ENCODE results near the gene ETV3. TPM values are rescaled to one million over a fixed set of nuclear protein-coding genes. Genes with fewer than 3 reads are reported as not detected.

ETV3 gene
- total RNA-seq, 2 donors from 2014 or later: 26.9 to 40.6 TPM

DNA sequence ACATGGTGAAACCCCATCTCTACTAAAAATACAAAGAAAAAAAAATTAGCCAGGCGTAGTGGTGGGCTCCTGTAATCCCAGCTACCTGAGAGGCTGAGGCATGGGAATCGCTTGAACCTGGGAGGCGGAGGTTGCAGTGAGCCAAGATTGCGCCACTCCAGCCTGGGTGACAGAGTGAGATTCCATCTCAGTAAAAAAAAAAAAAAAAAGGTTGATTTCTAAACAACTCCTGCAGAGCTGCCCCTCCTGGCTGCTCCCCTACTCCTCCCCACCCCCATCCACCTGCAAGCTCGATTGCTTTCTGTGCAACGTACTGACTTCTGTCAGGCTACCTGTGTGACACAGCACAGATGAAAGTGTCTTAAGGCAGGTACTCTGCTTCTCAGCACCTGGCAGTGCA lies 51.9 kb downstream of the ETV3 start:
- TF ChIP-seq, protein P1, sequence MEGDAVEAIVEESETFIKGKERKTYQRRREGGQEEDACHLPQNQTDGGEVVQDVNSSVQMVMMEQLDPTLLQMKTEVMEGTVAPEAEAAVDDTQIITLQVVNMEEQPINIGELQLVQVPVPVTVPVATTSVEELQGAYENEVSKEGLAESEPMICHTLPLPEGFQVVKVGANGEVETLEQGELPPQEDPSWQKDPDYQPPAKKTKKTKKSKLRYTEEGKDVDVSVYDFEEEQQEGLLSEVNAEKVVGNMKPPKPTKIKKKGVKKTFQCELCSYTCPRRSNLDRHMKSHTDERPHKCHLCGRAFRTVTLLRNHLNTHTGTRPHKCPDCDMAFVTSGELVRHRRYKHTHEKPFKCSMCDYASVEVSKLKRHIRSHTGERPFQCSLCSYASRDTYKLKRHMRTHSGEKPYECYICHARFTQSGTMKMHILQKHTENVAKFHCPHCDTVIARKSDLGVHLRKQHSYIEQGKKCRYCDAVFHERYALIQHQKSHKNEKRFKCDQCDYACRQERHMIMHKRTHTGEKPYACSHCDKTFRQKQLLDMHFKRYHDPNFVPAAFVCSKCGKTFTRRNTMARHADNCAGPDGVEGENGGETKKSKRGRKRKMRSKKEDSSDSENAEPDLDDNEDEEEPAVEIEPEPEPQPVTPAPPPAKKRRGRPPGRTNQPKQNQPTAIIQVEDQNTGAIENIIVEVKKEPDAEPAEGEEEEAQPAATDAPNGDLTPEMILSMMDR (conservative IDR thresholded peaks at IDR 0.05): no peak

DNA sequence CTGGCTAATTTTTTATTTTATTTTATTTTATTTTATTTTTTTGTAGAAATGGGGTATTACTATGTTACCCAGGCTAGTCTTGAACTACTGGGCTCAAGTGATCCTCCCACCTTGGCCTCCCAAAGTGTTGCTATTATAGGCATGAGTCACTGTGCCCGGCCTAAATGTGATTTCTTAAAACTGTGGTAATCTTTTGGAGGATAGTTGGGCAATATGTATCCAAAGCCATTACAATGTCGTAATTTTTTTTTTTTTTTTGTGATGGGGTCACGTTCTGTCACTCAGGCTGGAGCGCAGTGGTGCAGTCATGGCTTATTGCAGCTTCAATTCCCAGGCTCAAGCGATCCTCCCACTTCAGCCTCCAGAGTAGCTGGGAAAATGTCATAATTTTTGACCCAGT lies 52.8 kb downstream of the ETV3 start:
- Histone ChIP-seq H3K9ac (ENCODE audit: extremely low read depth, low read length, poor library complexity, severe bottlenecking) (no peak overlapping the region), H3K27me3 (ENCODE audit: control insufficient read depth, insufficient read depth, low read length, poor library complexity, severe bottlenecking) (no peaks in the 10 kb centered on the region), H3K4me3 (ENCODE audit: low read length) (no peak overlapping the region), H3K4me1 (ENCODE audit: control insufficient read depth, insufficient read depth, low read length) (no peaks in the 10 kb centered on the region), H3K9me3 (ENCODE audit: control insufficient read depth, low read length) (no peaks in the 10 kb centered on the region), H3K36me3 (ENCODE audit: control insufficient read depth, insufficient read depth, low read length) (no peaks in the 10 kb centered on the region), H3K27ac (ENCODE audit: low read depth, low read length) (no peak overlapping the region)
- H3K27me3 Mint-ChIP-seq (ENCODE audit: insufficient read depth): peaks cover 2% of the 10 kb centered on the region
- H3K27ac Mint-ChIP-seq: no peak overlapping the region
- DNase-seq: no peak
- H3K9me3 Mint-ChIP-seq: no peaks in the 10 kb centered on the region
- no peak overlapping the region for H3K4me3 Mint-ChIP-seq
- H3K36me3 Mint-ChIP-seq (ENCODE audit: low read depth): no peaks in the 10 kb centered on the region
- WGBS, 2 experiments (ENCODE audit: insufficient coverage in 1 of 2, insufficient read length in 1 of 2): 90 to 94% methylated on average over 2 to 5 of the region's 5 CpGs
- TF ChIP-seq, protein P1 (conservative IDR thresholded peaks at IDR 0.05): no peak
- H3K4me1 Mint-ChIP-seq: peaks cover 9% of the 10 kb centered on the region

More for the DNA sequence above, 51.9 kb downstream of the ETV3 start:
- H3K27me3 Mint-ChIP-seq (ENCODE audit: insufficient read depth): peaks cover 2% of the 10 kb centered on the region
- WGBS, 2 experiments (ENCODE audit: insufficient coverage in 1 of 2, insufficient read length in 1 of 2): 81 to 100% methylated on average over 3 to 6 of the region's 6 CpGs
- no peak for DNase-seq
- H3K27me3 ChIP-seq (ENCODE audit: control insufficient read depth, insufficient read depth, low read length, poor library complexity, severe bottlenecking): no peaks in the 10 kb centered on the region
- no peak overlapping the region for H3K4me3 ChIP-seq (ENCODE audit: low read length)
- H3K4me3 Mint-ChIP-seq: no peak overlapping the region
- no peaks in the 10 kb centered on the region for H3K36me3 ChIP-seq (ENCODE audit: control insufficient read depth, insufficient read depth, low read length)
- H3K36me3 Mint-ChIP-seq (ENCODE audit: low read depth): no peaks in the 10 kb centered on the region
- no peak overlapping the region for H3K9ac ChIP-seq (ENCODE audit: extremely low read depth, low read length, poor library complexity, severe bottlenecking)
- no peak overlapping the region for H3K27ac ChIP-seq (ENCODE audit: low read depth, low read length)
- H3K9me3 Mint-ChIP-seq: no peaks in the 10 kb centered on the region
- H3K27ac Mint-ChIP-seq: no peak overlapping the region
- H3K4me1 Mint-ChIP-seq: peaks cover 12% of the 10 kb centered on the region
- H3K4me1 ChIP-seq (ENCODE audit: control insufficient read depth, insufficient read depth, low read length): no peaks in the 10 kb centered on the region
- no peaks in the 10 kb centered on the region for H3K9me3 ChIP-seq (ENCODE audit: control insufficient read depth, low read length)

DNA sequence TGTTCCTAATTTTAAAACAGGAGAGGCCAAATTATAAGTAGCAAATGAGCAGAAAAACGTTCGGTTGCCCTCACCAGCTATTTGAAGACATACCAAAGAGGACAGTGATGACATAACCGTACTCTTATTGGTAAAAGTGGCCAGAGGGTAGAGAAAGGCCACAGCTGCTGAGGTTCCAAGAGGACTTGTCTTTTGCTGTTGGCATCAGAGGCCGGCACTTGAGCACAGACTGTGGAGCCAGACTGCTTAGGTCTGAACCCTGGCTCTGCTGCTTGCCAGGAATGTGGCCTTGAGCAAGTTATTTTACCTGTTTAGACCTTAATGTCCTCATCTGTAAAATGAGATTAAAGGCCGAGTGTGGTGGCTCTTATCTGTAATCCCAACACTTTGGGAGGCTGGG lies 53.5 kb downstream of the ETV3 start:
- no peak overlapping the region for H3K27ac Mint-ChIP-seq
- Histone ChIP-seq H3K9ac (ENCODE audit: extremely low read depth, low read length, poor library complexity, severe bottlenecking) (no peak overlapping the region), H3K9me3 (ENCODE audit: control insufficient read depth, low read length) (no peaks in the 10 kb centered on the region), H3K27ac (ENCODE audit: low read depth, low read length) (no peak overlapping the region), H3K4me3 (ENCODE audit: low read length) (no peak overlapping the region), H3K27me3 (ENCODE audit: control insufficient read depth, insufficient read depth, low read length, poor library complexity, severe bottlenecking) (no peaks in the 10 kb centered on the region), H3K4me1 (ENCODE audit: control insufficient read depth, insufficient read depth, low read length) (no peaks in the 10 kb centered on the region), H3K36me3 (ENCODE audit: control insufficient read depth, insufficient read depth, low read length) (no peaks in the 10 kb centered on the region)
- H3K36me3 Mint-ChIP-seq (ENCODE audit: low read depth): no peaks in the 10 kb centered on the region
- H3K9me3 Mint-ChIP-seq: no peaks in the 10 kb centered on the region
- peaks cover 6% of the 10 kb centered on the region for H3K4me1 Mint-ChIP-seq
- DNase-seq: no peak
- H3K27me3 Mint-ChIP-seq (ENCODE audit: insufficient read depth): peaks cover 2% of the 10 kb centered on the region
- 91 to 93% methylated on average over 5 of the region's 5 CpGs for WGBS, 2 experiments (ENCODE audit: insufficient coverage in 1 of 2, insufficient read length in 1 of 2)
- H3K4me3 Mint-ChIP-seq: no peak overlapping the region
- TF ChIP-seq, protein P1 (conservative IDR thresholded peaks at IDR 0.05): no peak
